Midbrain (tissue), 1 donor: ENCODE data around the gene CARM1.
A peak's percentile ranks its signal among the peaks of the same experiment; 100 is the strongest.
"Not testable (repeated sequence)": the region's sequence is repeated elsewhere in the genome, so short reads cannot be mapped to it uniquely, and the experiment has no call there.

Source experiments
- DNase-seq: peaks from one replicate; lab custom pipeline; 2025; lab: John Stamatoyannopoulos, UW

Gene CARM1

GRCh38 chr19:10846500-10847202 lies 24.7 kb upstream of the CARM1 start:
- no peak for DNase-seq

- DNase-seq = no peak
These were observed 23.0 kb upstream of the CARM1 start, which contains the start of gene C19orf38 for GRCh38 chr19:10848230-10848856. Gene C19orf38, plus strand, starts transcription at chr19:10848415. Its CDS starts 94 bp downstream, at chr19:10848509.

- no peak for DNase-seq
These were observed 20.7 kb upstream of the CARM1 start for GRCh38 chr19:10850631-10851030.

- DNase-seq = no peak
These were observed 19.1 kb upstream of the CARM1 start for GRCh38 chr19:10852098-10852800.

- no peak for DNase-seq
These were observed 18.4 kb upstream of the CARM1 start for GRCh38 chr19:10852941-10853340.

- DNase-seq = no peak
These were observed 16.8 kb upstream of the CARM1 start for GRCh38 chr19:10854350-10855089.

GRCh38 chr19:10855879-10856522 lies 15.4 kb upstream of the CARM1 start:
- DNase-seq = no peak

- not testable (repeated sequence) for DNase-seq
These were observed 14.5 kb upstream of the CARM1 start for GRCh38 chr19:10856899-10857298.

- no peak for DNase-seq
These were observed 13.0 kb upstream of the CARM1 start for GRCh38 chr19:10858204-10858828.

GRCh38 chr19:10861103-10861651 lies 10.2 kb upstream of the CARM1 start:
- no peak for DNase-seq

GRCh38 chr19:10862561-10863106 lies 8.7 kb upstream of the CARM1 start:
- no peak for DNase-seq

- DNase-seq = no peak
These were observed 8.1 kb upstream of the CARM1 start for GRCh38 chr19:10863107-10863717.

- peak; percentile 81 for DNase-seq
These were observed 6.8 kb upstream of the CARM1 start for GRCh38 chr19:10864538-10864899.

- no peak for DNase-seq
These were observed 4.9 kb upstream of the CARM1 start for GRCh38 chr19:10866495-10866894.

GRCh38 chr19:10868872-10869547 lies 2.3 kb upstream of the CARM1 start:
- DNase-seq = no peak

- DNase-seq = not testable (repeated sequence)
These were observed 1.5 kb upstream of the CARM1 start for GRCh38 chr19:10869872-10870311.

- no peak for DNase-seq
These were observed 825 bp upstream of the CARM1 start for GRCh38 chr19:10870501-10870954.

- peak; percentile 23 for DNase-seq
These were observed 575 bp downstream of the CARM1 start for GRCh38 chr19:10871711-10872545.
